Stimulated activated CD4-positive, alpha-beta T cell treated with anti-CD3 and anti-CD28 coated beads, Interleukin-4, amount 100 ng/mL, for 4 hours (primary cell): ENCODE measurements around the gene DPF3.
A peak's percentile ranks its signal among the peaks of the same experiment; 100 is the strongest.

Source experiments
- DNase-seq, 2 experiments: peaks; one replicate each; pipeline ENCODE4 v3.0.0-alpha.2; 2020

DPF3 gene

GRCh38 chr14:72737560-72737943 lies 156.3 kb downstream of the DPF3 start:
- DNase-seq: no peak

DNA sequence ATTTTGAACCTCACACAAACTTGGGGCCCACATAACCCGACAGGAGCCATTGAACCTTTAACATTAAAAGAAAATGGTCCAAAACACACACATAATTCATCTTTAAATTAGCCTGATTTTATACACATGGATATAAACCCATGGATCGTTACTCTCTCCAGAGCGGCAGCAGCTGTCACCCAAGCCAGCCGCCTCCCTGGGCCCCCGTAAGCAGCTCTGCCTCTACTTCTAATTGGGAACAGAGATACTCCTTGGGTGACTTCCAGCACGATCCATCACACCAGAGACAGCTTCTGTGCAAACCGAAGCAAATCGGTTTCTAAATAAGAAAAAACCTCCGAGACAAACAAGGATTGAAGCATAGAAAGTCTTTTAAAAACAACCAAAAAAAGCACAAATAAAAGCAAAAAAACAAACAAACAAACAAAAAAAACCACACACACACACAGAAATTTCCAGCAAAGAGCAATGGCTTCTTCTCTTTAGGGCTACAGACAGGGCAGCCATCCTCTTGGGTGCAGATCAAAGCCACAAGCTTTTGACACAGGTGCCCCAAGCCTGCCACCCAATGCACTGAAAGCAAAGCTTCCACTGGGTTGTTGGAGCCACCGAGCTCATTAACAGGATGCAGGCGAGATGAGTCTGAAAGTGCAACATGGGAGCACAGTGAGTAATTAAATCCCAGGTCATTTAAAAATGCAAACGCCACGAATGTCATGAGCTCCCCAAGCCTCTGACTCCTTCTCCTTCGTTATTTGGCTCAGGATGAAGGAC lies 156.9 kb downstream of the DPF3 start:
- DNase-seq: no peak

DNA sequence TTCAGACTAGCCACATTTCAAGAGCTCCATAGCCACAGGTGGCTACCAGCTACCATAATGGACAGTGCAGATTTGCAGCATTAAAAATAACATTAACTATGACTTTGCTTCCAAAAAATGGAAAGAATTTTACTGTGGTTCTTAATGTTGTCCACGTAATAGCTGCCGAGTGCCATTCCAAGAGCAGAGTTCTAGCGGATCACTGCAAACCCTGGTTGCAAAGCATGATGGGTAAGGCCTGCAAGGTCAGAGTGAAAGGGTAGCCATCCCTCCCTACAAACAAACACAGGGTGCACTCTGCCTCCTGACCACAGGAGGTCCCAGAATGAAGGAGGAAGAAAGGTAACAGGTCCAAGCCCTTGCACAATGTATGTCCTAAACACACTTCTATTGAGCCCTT lies 157.6 kb downstream of the DPF3 start:
- no peak for DNase-seq

DNA sequence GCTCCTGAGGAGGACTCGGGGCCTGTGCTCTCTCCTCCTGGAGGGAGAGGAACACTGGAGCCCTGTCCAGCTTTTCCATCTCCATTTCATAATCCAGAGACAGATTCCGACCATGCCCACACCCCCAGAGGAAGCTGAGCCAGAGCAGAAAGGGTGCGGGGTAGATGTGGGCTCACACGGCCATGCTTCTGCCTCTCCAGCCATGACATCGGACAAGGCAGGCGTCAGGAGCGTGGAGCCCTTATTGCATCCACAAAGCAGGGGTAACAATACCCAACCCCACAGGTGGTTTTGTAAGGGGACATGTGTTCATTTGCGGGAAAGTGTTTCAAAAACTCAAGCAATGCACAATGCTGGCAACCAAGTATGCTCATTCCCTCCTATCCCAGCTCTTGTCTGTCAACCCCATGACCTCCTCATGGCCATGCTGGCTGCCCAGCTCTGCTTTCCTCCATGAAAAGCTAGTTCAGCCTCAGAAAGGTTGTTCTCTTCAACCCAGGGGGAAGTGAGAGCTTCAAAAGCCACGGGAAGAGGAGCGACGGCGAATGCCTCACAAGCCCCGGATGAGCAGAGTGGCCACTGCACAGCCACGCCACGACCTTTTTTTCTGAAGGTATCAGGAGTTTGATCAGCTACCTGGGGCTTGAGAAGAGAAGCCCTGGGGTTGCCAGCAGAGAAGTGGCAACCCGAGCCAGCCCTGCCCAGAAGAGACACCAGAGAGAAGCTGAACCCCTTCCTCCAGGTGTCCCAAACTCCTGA lies 161.7 kb downstream of the DPF3 start:
- no peak for DNase-seq

DNA sequence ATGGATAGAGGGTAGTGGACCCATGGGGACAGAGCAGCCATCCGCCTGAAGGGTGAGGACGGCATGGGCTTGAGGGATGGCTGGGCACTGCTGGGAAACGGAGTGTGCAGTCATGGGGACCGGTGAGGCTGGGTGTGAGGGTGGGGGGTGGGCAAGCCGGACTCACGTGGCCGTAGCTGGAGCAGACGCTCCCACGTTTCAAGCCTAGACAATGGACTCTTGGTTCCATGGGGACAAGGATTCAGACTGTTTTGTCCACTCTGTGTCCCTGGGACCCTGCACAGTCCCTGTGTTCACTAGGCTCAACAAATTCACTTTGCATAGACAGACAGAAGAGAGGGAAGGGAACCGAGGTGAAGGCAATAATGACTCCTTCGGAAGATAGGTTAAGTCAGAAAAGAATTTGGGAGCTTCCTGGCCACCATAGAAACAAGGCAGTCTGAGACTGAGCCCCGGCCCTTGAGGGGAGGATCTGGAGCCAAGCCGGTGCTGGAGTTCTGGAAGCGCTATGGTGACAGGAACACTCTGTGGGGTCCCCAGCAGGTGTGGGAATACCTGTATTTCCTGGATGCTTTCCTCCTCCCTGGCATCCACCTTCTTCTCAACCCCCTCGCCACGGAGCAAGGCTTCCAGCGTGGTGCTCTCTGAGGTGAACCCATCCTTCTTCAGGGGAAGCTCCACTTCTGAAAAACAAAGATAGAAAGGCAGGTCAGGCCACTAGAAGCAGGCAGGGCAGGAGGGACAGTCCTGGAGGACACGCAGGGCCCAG lies 162.5 kb downstream of the DPF3 start:
- DNase-seq: no peak

DNA sequence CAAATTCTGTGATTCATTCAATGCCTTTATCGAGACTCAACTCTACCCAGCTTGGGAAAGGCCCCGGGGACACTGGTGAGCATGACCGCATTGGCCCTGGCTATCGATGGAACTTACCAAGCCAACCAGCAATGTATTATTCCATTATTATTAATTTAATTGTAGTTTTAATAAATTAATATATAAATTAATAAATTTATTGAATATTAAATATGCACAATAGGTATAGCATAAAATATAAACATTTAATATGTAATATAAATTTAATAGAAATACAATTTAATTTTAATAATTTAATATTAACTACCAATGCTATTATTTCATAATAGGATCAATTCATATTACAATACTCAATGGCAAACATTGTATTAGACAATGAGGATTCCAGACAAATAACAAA lies 163.4 kb downstream of the DPF3 start:
- no peak for DNase-seq

GRCh38 chr14:72726444-72726843 lies 167.5 kb downstream of the DPF3 start:
- no peak for DNase-seq

DNA sequence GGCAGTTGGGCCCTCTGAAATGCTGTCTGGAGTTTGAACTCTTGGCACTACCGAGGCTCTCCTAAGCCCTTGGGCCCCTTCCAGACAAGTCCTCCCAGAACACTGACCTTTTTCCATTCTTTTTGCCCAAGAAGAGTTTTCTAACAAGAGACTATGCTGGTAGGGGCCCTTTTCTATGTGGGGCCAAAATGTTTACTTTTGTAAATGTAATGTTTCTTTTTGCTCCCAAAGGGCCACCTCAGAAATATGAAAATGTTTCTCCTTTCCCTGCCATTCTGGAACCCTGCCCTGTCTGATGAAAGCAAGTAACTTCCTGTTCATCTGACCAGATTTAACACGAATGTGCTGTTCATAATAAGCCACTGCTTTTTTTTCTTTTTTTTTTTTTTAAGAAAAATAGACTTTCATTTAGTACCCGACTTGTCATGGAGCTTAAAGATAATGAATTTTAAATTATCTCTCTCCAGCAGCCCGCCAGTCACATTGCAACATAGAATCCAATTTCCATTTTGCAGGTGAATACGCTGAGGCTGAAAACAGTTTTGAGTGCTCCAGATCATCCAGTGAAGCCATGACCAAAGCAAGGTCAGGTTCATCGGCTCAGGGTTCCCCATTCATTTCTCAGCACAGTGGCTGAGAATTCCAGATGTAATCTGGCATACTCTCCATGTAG lies 169.9 kb downstream of the DPF3 start:
- DNase-seq: no peak

GRCh38 chr14:72722201-72722785 lies 171.6 kb downstream of the DPF3 start:
- no peak for DNase-seq

DNA sequence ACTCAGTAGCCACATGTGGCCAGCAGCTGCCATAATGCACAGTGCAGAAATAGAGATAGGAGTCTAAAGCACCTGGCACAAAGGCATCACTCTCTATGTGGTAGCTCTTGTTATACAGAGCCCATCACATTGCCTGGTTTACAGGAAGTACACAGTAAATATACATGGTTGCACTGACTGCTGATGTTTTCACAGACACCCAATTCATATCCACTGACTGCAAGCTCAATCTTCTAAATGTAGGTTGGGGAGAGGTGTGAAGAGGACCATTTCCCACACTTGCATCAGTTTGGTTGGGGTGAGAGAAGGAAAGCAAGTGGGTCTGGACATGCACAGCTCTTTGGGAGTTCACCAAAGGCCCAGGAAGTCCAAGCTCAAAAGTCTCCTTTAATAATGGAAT lies 172.8 kb downstream of the DPF3 start:
- no peak for DNase-seq

- DNase-seq: no peak
Measured at GRCh38 chr14:72717220-72717619, 176.7 kb downstream of the DPF3 start.

DNA sequence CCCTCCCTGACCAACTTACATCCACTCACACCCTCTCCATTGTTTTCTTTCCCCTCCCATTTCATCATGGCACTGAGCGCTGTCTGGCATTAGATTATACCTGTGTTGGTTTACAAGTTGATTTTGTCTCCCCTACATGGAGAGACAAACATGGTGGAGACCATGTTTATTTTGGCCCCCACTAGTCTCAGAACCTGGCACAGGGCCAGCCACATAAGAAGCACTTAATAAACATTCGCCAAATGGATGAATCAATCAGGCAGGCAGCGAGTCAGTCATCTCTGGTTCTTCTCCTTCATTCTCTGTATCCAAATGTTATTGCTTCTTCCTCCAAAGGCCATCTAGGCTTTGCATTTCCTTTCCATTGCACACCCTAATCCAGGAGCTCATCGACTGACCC lies 177.4 kb downstream of the DPF3 start:
- no peak for DNase-seq

- no peak for DNase-seq
Measured at GRCh38 chr14:72715850-72716228, 178.1 kb downstream of the DPF3 start.

DNA sequence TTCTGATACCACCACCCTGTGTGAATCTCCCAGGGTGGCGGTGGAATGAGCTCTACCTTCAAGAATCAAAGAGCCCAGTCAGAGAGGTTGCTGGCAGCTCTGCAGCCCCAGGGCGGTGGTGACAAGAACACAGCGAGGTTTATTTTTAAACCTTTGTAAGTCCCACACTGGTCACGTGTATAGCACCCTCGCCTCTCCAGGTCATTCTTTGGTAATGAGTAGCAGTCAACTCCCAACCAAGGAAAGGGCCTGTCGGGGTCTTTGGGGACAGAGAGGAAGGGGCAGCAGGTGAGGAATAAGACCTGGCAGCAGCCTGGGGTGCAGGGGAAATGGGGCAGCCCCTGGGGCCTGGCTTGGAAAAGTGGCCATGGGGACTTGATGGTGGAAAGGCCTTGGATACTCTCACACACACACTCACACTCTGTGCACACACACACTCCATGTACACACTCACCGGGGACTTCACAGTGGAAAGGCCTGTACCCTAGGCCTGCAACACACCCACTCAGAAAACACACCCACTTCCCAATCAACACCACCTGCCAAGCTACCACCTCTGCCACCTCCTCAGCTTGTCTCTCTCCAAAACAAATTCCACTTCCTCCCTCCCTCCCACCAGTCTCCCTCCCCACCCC lies 178.6 kb downstream of the DPF3 start:
- peak in 1 of 2 experiments; percentile 10 for DNase-seq

DNA sequence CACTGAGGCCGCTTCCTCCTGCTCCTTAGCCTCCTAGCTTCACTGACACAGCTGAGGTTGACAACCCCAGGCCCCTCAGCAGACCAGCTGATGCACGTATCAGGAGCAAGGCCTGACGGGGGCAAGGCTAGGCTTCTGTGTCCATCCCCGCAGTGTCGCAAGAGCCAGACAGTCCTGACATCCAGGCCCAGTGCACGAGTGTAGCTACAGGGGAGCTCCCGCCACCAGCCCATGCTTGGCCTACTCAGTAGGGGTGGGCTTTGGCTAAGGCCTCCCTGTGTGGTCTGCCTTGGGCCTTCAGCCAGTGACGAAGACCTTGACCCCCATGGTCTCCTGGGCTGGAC lies 179.1 kb downstream of the DPF3 start:
- no peak for DNase-seq

- DNase-seq: peak in 1 of 2 experiments; percentile 13
Measured at GRCh38 chr14:72714094-72714493, 179.8 kb downstream of the DPF3 start.

DNA sequence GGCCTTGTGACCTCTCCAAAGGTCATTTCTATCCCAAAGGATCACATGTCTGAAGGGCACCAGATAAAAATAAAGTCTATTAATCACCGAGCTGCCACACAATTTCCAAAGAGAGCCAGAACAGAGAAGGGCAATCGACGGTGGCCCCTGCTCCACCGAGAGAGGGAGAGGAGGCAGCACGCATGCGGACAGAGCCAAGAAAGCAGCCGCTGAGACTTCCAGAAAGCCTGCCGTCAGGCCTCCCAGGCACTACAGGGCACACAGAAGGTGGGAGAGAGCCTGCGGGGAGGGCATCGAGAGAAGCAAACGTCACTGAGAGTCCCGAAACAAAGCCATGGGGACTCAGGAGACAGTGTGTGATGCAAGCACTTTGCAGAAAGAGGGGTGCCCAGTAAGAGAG lies 182.0 kb downstream of the DPF3 start:
- no peak for DNase-seq

- no peak for DNase-seq
Measured at GRCh38 chr14:72709916-72710611, 183.8 kb downstream of the DPF3 start.

DNA sequence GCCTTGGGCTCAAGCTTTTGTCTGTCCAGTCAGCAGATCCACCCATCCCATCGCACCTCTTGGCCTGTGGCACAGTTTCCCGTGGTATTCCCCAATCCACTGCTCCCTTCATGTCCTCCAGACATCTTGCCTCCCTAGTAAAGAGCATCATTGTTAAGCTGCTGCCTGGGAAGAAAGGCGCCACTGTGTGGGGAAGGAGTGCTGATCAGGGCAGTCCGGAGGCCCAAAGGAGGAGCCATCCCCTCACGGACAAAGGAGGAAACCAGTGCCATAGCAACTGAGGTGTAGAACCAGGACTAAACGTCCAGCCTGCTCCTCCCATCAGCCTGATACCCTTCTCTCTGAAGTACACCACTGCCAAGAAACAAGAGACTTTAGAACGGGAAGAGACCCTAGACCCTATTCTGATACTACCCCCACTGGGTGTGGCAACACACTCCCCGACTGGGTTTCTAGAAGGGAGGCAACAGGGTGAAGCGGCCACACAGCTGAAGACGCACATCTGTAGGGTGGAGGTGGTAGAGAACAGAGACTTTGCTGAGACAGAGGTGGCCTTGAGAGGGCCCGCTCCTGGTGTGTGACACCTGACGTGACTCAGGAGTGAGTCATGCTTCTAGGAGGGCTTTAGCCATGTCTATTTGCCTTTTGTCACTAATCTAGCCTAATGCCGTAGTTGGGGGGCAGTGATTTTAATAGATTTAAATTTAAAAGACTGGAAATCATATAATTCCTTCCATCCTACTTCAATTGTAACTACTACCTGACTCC lies 185.0 kb downstream of the DPF3 start:
- no peak for DNase-seq

DNA sequence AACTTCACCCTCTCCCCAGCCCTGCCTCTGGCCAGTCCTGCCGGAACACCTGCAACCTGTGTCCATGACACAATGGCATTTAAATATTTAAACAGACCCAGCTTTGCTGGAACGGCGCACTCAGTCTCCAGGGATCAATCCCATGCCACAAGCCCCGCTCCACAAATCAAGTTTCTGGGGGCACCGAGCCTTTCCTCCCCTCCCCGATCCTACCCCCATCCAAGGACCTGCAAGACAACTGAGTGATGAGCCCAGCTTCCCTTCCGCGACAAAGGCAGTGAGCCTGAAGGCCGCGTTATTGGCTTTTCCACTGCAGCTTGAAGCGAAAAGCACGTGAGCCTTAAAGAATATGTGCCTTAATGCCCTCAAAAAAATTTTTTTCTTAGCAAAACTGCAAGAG lies 185.7 kb downstream of the DPF3 start:
- DNase-seq: no peak

DNA sequence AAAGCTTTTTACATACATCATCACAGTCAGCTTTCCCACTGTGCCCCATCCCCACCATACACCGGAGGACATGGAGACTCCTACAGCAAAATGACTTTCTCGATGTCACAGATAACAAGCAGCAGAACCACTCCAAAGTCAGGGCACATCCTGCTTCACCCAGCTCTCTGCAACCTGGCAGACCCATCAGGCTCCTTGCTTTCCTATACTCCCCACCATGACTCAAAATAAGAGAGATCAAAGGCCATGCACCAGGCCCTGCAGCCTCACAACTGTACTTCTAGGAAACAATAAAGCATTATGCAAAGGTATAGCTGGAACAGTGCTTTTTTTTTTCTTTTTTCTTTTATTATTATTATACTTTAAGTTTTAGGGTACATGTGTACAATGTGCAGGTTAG lies 187.4 kb downstream of the DPF3 start:
- DNase-seq: no peak
